Motor neuron (in vitro differentiated cells): Measurements from ENCODE around the gene SERTAD2. TPM values are rescaled to one million over a fixed set of nuclear protein-coding genes. Genes with fewer than 3 reads are reported as not detected.
A peak's percentile ranks its signal among the peaks of the same experiment; 100 is the strongest.

Experiments
- ATAC-seq, 8 experiments: fragments of 200-7000 bp; cut with Tn5 transposase; replicated peaks in 6 of 8; 2 replicates each; pipeline ENCODE4 v1.8.0; 2021; ENCODE audit warnings: mild to moderate bottlenecking in 8 of 8, moderate library complexity in 8 of 8
- H3K27ac ChIP-seq, 2 donors: fragments of 250-450 bp; sonication (Bioruptor Pico); 2 replicates each; pipeline ENCODE4 v1.9.0; 2021; ENCODE audit warnings: antibody characterized with exemption in 2 of 2, mild to moderate bottlenecking in 2 of 2, moderate library complexity in 1 of 2
- H3K4me1 ChIP-seq, 2 donors: fragments of 250-450 bp; sonication (Bioruptor Pico); replicated peaks in 1 of 2; 2 replicates each; pipeline ENCODE4 v1.6.1; 2021; ENCODE audit warnings: antibody characterized with exemption in 2 of 2, mild to moderate bottlenecking in 2 of 2, moderate library complexity in 1 of 2
- H3K4me3 ChIP-seq, 5 donors: fragments of 250-450 bp; sonication (Bioruptor Pico); 2 replicates each; pipeline ENCODE4 v1.9.0; 2021; ENCODE audit warnings: antibody characterized with exemption in 5 of 5, mild to moderate bottlenecking in 5 of 5, moderate library complexity in 4 of 5
- WGBS, 10 experiments: fragments of 450-650 bp; shearing (Covaris generic); methylation state at CpG; one replicate each; pipeline ENCODE4 v1.0.0; 2022; 5-methylcytosine and 5-hydroxymethylcytosine counted together
- in situ Hi-C, 9 experiments: fragments of 400-800 bp; cut with MboI; loops; one replicate each; pipeline ENCODE4 v1.15.0; 2021; ENCODE audit warnings: low sequenced_read_pairs in 9 of 9, low pct_unique_long_range_greater_than_20kb in 2 of 9; ENCODE audit not compliant: unreplicated experiment in 9 of 9
- total RNA-seq, 8 experiments: library from RNA; unstranded; fragments of 300-600 nt; gene quantifications; 2 replicates each; pipeline versions ENCODE4 v1.2.3 to v1.2.4, GENCODE V29; 2022

SERTAD2 gene, protein sequence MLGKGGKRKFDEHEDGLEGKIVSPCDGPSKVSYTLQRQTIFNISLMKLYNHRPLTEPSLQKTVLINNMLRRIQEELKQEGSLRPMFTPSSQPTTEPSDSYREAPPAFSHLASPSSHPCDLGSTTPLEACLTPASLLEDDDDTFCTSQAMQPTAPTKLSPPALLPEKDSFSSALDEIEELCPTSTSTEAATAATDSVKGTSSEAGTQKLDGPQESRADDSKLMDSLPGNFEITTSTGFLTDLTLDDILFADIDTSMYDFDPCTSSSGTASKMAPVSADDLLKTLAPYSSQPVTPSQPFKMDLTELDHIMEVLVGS
- 10 to 100 TPM in 1 of 8 experiments, 1 to 10 TPM in 7; 5.6 to 12.1 (median 6.8) TPM for total RNA-seq

DNA sequence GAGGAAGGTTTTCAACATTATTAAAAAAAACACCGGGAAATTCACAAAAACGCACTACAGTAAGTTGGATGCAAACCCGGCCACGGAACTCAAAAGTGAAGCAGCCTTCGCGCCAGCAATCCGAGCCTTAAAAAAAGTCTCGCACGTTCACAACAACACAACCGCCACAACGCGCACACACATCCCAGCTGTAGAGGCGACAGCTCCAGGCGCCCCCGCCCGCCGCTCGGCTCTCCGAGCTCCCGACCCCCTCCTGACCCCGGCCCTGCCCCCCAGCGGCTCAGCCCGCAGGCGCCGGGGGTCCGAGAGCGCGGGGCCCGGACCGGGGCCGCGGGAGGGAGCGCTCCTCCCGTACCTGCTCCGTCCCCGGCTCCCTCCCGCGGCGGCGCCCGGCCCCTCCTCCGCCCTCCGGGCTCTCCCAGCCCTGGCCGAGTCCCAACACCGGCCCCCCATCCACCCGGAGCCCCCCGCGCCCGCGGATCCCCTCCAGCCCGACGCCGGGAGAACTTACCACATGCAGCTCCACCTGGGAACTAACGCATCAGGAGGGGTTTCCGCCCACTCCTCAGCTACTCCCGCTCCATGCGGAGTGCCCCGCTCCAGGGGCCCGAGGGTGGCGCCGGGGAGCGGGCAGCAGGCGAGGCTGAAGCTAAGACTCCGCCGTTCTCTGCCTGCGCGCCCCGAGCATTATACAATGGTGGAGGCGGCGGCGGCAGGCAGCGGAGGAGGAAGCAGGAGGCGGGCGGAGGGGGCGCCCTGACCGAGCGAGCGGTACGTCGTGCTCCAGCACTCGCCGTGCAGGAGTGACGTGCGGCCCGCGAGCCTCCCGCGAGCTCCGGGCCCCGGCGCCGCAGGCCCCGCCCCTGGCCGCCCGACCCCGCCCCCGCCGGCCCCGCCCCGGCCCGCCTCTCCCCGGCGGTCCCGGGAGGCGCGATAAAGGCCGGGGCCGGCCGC is at the start of gene SERTAD2:
Gene SERTAD2 (minus strand): TSS at position 805 of the 954 bp plus-strand sequence. CDS start 17,042 bp downstream, outside the sequence.
- peak within 1 kb of the TSS; percentile 91 to 94 for H3K27ac ChIP-seq
- H3K4me3 ChIP-seq, result peak within 1 kb of the TSS; percentile 69 to 87 (median 80)
- in situ Hi-C loops, result no loop called here
- H3K4me1 ChIP-seq, result peaks cover 30 to 38% of the 10 kb centered on the region in 2 donors
- 0 to 1% (median 0%) methylated on average over 5 to 11 of the region's 109 CpGs; no CpG with 5 or more reads in 7 of the 10 experiments for WGBS, 10 experiments
- ATAC-seq, result peak; percentile 76 to 90 (median 84)

DNA sequence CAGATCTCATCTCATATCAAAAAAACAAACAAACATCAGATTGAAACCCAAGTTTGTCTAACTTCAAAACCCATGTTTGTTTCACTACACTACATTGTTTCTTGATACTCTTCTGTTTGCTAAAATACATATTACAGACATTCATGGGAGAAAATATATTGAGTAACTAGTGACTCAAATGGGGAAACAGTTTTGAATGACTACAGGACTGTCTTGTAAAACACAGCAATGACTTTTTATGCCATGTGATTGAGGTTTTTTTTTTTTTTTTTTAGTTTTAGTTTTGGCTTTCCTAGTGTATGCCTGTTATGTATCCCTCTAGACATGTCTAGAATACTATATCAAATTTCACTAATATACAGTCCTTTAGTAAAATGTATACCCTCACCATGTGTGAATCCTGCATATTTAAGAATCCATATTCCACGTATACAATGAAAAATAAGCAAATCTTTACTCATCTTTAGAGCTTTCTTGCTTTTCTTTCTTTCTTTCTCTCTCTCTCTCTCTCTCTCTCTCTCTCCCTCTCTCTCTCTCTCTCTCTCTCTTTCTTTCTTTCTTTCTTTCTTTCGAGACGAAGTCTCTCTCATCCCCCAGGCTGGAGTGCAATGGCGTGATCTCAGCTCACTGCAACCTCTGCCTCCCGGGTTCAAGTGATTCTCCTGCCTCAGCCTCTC is 46.6 kb upstream of the SERTAD2 start:
- Histone ChIP-seq H3K27ac (no peak overlapping the region), H3K4me1 (no peaks in the 10 kb centered on the region), H3K4me3 (no peak overlapping the region)
- in situ Hi-C loops, result no loop called here
- no peak for ATAC-seq
- WGBS, 10 experiments, result 83 to 100% (median 94%) methylated on average over 1 to 5 of the region's 5 CpGs; no CpG with 5 or more reads in 1 of the 10 experiments

DNA sequence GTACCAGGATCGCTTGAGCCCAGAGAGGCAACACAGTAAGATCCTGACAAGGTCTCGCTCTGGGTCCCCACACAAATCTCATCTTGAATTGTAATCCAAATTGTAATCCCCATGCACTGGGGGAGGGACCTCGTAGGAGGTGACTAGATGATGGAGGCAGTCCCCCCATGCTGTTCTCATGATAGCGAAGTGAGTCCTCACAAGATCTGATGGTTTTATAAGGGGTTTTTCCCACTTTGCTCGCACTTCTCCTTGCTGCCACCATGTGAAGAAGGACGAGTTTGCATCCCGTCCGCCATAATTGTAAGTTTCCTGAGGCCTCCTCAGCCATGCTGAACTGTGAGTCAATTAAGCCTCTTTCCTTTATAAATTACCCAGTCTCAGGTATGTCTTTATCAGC is 46.0 kb upstream of the SERTAD2 start:
- Histone ChIP-seq H3K27ac (no peak overlapping the region), H3K4me1 (no peaks in the 10 kb centered on the region), H3K4me3 (no peak overlapping the region)
- 69 to 100% (median 93%) methylated on average over 1 to 8 of the region's 8 CpGs for WGBS, 10 experiments
- no peak for ATAC-seq
- in situ Hi-C loops, result no loop called here

DNA sequence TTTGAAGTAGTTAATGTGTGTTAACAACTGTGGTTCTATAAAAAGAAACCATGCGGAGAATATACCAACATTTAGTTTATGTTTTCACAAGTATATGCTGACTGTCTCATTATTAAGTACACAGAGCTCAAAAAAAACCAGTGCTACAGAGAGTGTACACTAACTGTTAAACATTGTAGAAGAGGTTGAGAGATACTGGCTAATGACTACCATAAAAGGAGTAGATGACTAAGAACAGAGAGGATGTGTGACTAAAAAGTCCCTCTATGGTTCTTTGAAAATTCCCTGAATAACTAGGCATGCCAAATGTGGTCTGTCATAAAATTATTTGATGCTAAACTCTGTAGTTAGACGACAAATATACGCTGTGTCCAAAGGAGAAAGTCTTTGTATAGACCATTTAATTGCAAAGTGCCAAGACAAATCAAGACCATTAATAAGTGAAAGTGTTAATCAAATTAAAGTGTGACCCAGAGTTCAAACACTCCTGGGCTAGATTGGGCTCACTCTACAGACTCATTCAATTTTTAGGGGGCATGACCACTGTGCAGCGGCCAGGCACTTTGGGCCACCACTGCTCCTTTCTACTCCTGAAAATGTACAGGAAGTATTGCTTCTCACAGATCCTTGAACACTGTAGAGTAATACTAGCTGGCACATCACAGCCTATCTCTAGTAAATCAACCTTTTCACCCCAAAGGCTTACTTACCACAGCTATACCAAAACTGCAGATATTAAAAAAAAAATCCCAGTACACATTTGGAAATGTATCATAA is 45.1 kb upstream of the SERTAD2 start:
- Histone ChIP-seq H3K27ac (no peak overlapping the region), H3K4me1 (no peaks in the 10 kb centered on the region), H3K4me3 (no peak overlapping the region)
- peak in 4 of 8 experiments; percentile 33 to 69 (median 59) for ATAC-seq
- in situ Hi-C loops, result no loop called here
- 23 to 100% (median 87%) methylated on average over 1 to 4 of the region's 4 CpGs for WGBS, 10 experiments

DNA sequence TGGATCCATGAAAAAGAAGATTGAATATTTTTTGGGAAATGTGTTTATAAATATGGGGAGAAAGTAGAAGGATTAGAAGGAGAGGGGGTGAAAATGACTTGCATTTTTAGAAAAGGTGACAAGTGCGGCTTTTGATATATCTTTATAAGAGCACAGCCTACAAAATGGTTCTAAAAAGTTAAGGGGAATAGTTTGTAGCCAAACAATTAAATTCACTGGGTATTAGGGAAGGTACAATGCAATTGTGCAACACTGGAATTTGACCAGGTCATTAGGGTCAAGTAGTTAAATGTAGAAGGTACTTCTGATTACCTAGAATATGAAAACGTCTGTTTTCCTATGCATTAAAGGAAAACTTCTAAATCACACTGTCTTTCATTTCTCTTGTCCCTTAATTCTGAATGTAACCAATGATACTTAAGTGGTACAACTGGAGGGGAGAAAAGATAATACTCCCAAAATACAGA is 44.5 kb upstream of the SERTAD2 start:
- in situ Hi-C loops, result no loop called here
- Histone ChIP-seq H3K4me3 (no peak overlapping the region), H3K27ac (no peak overlapping the region), H3K4me1 (no peaks in the 10 kb centered on the region)
- WGBS, 10 experiments, result 50 to 100% (median 79%) methylated on average over 1 to 2 of the region's 2 CpGs; no CpG with 5 or more reads in 1 of the 10 experiments
- no peak for ATAC-seq

DNA sequence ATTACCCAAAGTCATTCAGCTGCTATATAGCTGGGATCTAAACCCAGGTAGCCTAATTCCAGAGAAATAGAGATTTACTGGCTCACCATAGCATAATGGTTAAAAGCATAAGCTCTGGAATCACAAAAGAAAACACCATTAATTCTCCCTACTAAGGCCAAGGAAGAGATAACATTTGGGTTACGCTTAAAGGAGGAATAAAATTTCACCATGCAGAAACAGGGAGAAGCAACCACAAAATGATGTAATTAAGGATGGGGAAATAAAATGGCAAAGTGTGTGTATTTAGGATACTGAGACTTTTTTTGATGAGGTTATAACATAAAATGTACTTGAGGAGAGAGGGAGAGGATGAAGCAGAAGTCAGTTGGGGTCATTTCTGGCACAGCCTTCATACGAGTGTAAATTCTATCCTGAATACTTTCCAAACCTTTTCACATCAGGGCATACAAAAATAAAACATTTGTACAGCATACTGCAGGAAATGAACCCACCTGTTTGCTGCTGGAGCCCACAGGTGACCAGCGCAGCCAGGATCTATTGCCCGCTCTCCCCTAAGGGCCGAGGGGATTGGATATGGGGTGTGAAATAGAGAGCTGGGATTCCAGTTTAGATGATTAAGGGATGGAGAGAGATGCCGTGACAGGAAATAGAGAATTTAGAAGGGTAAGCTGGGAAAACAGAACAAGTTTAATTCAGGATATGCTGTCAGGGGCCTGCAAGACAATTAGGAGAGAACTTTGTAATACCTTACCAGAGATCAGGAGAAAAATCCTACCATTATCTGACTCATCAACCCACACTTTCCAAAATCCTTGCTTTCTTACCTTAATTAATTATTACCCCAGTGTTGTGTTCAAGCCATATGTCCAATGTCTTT is 43.8 kb upstream of the SERTAD2 start:
- in situ Hi-C loops, result no loop called here
- WGBS, 10 experiments, result 88 to 100% (median 94%) methylated on average over 1 to 6 of the region's 6 CpGs
- ATAC-seq, result no peak

DNA sequence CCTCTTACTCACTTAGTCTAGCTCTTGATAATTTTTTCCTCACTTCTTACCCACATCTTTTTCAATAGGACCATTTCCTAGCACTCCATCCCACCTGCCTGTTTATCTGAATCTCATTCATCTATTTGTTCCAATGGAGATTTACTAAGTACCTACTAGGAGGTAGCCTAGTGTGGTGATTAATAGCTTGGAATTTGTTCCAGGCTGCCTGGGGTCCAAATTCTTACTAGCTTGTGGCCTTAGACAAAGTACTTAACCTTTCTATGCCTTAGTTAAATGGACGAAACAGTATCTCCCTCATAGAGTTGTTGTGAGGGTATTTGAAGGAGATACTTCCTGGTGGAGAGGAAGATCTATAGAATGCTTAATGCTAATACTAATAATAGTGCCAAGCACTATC is 42.9 kb upstream of the SERTAD2 start:
- no peak overlapping the region for H3K27ac ChIP-seq
- in situ Hi-C loops, result no loop called here
- no peak overlapping the region for H3K4me3 ChIP-seq
- no peak for ATAC-seq
- no peaks in the 10 kb centered on the region for H3K4me1 ChIP-seq
- WGBS, 10 experiments, result 100% methylated on average over 1 of the region's 1 CpG; no CpG with 5 or more reads in 6 of the 10 experiments

More for the DNA sequence above, 43.8 kb upstream of the SERTAD2 start:
- no peak overlapping the region for H3K4me3 ChIP-seq
- H3K27ac ChIP-seq, result no peak overlapping the region
- H3K4me1 ChIP-seq, result no peaks in the 10 kb centered on the region

DNA sequence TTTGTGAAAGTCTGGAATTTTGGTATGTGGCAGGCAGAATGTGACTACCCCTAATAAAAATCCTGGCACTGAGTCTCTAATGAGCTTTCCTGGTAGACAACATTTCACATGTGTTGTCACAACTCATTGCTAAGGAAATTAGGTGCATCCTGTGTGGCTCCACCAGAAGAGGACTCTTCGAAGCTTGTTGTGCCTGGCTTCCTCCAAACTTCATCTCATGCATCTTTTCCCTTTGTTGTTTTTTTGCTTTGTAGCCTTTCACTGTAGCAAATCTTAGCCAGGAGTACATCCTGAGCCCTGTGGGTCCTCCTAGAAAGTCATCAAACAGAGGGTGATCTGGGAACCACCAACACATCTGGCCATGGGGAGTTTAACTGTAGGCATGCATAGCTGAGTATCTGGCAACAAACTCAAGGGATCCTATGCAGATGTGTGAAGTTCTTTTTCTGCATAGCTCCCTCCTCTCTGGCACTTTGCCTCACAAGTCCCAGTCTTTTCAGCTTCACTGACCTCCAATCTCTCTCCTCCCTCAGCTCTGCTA is 42.1 kb upstream of the SERTAD2 start:
- in situ Hi-C loops, result no loop called here
- Histone ChIP-seq H3K27ac (no peak overlapping the region), H3K4me1 (no peaks in the 10 kb centered on the region), H3K4me3 (no peak overlapping the region)
- peak in 3 of 8 experiments; percentile 73 to 95 (median 92) for ATAC-seq
- 20 to 100% (median 83%) methylated on average over 1 of the region's 1 CpG; no CpG with 5 or more reads in 6 of the 10 experiments for WGBS, 10 experiments

DNA sequence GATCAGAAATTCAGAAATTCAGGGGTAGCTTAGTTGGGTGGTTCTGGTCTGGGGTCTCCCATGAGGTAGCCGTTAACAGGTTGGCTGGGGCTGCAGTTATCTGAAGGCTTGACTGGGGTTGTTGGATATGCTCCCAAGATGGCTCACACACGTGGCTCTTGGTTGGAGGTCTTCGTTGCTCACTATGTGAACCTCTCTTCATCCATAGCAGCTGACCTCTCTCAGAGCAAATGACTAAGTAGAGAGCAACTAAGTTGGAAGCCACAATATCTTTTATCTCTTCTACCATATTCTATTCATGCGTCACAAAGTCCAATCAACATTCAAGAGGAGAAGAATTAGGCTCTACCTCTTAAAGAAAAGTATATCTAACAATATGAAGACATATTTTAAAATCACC is 38.7 kb upstream of the SERTAD2 start:
- Histone ChIP-seq H3K4me3 (no peak overlapping the region), H3K27ac (no peak overlapping the region), H3K4me1 (no peaks in the 10 kb centered on the region)
- in situ Hi-C loops, result no loop called here
- 0 to 100% (median 45%) methylated on average over 1 to 4 of the region's 4 CpGs for whole genome bisulfite sequencing, 10 experiments
- ATAC-seq, result no peak

DNA sequence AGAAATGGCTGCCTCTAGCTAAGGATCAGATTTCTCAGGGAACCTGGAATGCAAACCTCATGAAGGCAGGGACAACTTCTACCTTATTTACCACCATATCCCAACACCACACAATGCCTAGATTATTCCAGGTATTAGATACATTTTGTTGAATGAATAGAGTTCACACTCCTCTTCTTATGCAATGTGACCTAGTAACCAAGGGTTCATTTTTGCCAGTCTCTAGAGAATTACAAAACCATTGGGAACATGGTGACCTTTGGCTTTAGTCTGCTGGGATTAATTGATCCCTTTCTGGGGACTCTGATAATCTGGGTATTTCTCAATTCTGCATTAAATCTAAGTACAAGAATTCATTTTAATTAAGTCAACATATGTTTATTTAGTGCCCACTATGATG is 35.2 kb upstream of the SERTAD2 start:
- in situ Hi-C loops, result no loop called here
- Histone ChIP-seq H3K27ac (no peak overlapping the region), H3K4me1 (no peaks in the 10 kb centered on the region), H3K4me3 (no peak overlapping the region)
- ATAC-seq, result no peak

DNA sequence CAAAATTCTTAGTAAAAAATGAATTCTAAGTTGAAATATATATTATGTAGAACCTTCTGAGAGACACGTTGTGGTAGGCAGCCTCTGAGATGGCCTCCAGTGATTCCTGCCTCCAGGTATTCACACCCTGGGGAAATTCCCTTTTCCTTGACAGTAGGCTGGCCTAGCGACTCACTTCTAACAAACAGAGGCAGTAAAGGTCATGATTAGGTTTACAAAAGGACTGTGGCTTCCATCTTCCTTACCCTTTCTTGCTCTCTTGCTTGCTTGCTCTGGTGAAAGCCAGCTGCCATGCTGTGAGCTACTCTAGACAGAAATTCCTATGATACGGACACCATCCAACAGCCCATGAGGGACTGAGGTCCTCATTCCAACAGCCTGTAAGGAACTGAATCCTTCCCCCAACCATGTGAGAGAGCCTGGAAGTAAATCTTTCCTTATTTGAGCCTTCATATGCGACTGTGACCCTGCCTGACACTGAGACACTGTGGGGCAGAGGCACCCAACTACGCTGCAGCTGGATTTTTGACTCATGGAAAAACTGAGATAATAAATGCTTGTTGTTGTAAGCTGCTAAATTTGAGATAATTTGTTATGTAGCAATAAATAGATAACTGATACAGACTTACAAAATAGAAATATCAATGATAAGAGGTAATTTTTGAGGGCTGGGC is 32.7 kb upstream of the SERTAD2 start:
- no peak for ATAC-seq
- Histone ChIP-seq H3K4me1 (no peaks in the 10 kb centered on the region), H3K4me3 (no peak overlapping the region), H3K27ac (no peak overlapping the region)
- 50 to 100% (median 82%) methylated on average over 2 to 4 of the region's 5 CpGs; no CpG with 5 or more reads in 2 of the 10 experiments for WGBS, 10 experiments
- in situ Hi-C loops, result no loop called here
